ENCODE data around the gene FCHSD1. TPM values are rescaled to one million over a fixed set of nuclear protein-coding genes. Genes with fewer than 3 reads are reported as not detected.

Gene FCHSD1
- polyA plus RNA-seq, 1 of the 3 experiments (the other 2 are of a cell fraction): 49.2 TPM

- no peak overlapping the region for H3K4me3 ChIP-seq (ENCODE audit: low read depth in 2 of 2, low read length in 1 of 2)
- CTCF ChIA-PET: interaction anchor here (1.0 to 16.8 kb wide), 10 partner anchors 8 to 275 kb away, joined by 3 to 451 read pairs (median 32); partner anchors contain the start of genes ARAP3, PCDH1, PCDH12 and RNF14
- POLR2A ChIA-PET: interaction anchor here (1.2 kb wide), 1 partner anchor 184 kb away, joined by 3 read pairs; the partner anchor contains the start of gene PCDH1
- TF ChIP-seq RCOR1 (IDR thresholded peaks at IDR 0.05; ENCODE audit: low read length) (no peak), YY1 (IDR thresholded peaks at IDR 0.05; ENCODE audit: low read depth) (no peak), CTCF (IDR thresholded peaks at IDR 0.05) (no peak), TCF12 (IDR thresholded peaks at IDR 0.05) (no peak), SIN3A (IDR thresholded peaks at IDR 0.05; ENCODE audit: borderline replicate concordance, low read depth, low read length) (no peak), RXRA (IDR thresholded peaks at IDR 0.05; ENCODE audit: borderline replicate concordance, low read depth) (no peak), GABPA (IDR thresholded peaks at IDR 0.05; ENCODE audit: low read depth) (no peak), EZH2phosphoT487 (IDR thresholded peaks at IDR 0.05; ENCODE audit: borderline replicate concordance, low read depth) (no peak), NFIC (IDR thresholded peaks at IDR 0.05; ENCODE audit: borderline replicate concordance) (no peak), SMC3 (IDR thresholded peaks at IDR 0.05; ENCODE audit: low read depth, low read length) (no peak), POLR2AphosphoS5 (IDR thresholded peaks at IDR 0.05; ENCODE audit: low read depth, low read length) (no peak), EP300 (IDR thresholded peaks at IDR 0.05; ENCODE audit: borderline replicate concordance in 1 of 2, low read depth in 1 of 2, low read length in 1 of 2) (no peak), ZBTB33 (IDR thresholded peaks at IDR 0.05; ENCODE audit: borderline replicate concordance, low read depth) (no peak), MXI1 (IDR thresholded peaks at IDR 0.05; ENCODE audit: low read depth, low read length) (no peak), NRF1 (IDR thresholded peaks at IDR 0.05; ENCODE audit: low read depth, low read length) (no peak), TEAD4 (IDR thresholded peaks at IDR 0.05; ENCODE audit: borderline replicate concordance, insufficient read depth) (no peak), FOSL2 (IDR thresholded peaks at IDR 0.05; ENCODE audit: borderline replicate concordance, low read depth) (no peak)
- TF ChIP-seq, protein P1, sequence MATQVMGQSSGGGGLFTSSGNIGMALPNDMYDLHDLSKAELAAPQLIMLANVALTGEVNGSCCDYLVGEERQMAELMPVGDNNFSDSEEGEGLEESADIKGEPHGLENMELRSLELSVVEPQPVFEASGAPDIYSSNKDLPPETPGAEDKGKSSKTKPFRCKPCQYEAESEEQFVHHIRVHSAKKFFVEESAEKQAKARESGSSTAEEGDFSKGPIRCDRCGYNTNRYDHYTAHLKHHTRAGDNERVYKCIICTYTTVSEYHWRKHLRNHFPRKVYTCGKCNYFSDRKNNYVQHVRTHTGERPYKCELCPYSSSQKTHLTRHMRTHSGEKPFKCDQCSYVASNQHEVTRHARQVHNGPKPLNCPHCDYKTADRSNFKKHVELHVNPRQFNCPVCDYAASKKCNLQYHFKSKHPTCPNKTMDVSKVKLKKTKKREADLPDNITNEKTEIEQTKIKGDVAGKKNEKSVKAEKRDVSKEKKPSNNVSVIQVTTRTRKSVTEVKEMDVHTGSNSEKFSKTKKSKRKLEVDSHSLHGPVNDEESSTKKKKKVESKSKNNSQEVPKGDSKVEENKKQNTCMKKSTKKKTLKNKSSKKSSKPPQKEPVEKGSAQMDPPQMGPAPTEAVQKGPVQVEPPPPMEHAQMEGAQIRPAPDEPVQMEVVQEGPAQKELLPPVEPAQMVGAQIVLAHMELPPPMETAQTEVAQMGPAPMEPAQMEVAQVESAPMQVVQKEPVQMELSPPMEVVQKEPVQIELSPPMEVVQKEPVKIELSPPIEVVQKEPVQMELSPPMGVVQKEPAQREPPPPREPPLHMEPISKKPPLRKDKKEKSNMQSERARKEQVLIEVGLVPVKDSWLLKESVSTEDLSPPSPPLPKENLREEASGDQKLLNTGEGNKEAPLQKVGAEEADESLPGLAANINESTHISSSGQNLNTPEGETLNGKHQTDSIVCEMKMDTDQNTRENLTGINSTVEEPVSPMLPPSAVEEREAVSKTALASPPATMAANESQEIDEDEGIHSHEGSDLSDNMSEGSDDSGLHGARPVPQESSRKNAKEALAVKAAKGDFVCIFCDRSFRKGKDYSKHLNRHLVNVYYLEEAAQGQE (IDR thresholded peaks at IDR 0.05; ENCODE audit: low read depth, low read length): no peak
- TF ChIP-seq, protein P2, sequence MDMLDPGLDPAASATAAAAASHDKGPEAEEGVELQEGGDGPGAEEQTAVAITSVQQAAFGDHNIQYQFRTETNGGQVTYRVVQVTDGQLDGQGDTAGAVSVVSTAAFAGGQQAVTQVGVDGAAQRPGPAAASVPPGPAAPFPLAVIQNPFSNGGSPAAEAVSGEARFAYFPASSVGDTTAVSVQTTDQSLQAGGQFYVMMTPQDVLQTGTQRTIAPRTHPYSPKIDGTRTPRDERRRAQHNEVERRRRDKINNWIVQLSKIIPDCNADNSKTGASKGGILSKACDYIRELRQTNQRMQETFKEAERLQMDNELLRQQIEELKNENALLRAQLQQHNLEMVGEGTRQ (IDR thresholded peaks at IDR 0.05; ENCODE audit: borderline replicate concordance, low read depth, low read length): no peak
- WGBS (ENCODE audit: low lambda C conversion rate): 65% methylated on average over 4 of the region's 5 CpGs
- H3F3A ChIP-seq (replicated peaks; ENCODE audit: insufficient read depth): no peaks in the 10 kb centered on the region
- H3K4me1 ChIP-seq (ENCODE audit: control insufficient read depth in 1 of 2, insufficient read depth in 2 of 2, low read depth in 1 of 2, low read length in 1 of 2): peaks cover 0 to 23% of the 10 kb centered on the region in 2 experiments; a peak in 2 of 4 replicates
- H3K27me3 ChIP-seq (ENCODE audit: insufficient read depth): peaks cover 42% of the 10 kb centered on the region
- no peak overlapping the region for H3K27ac ChIP-seq (ENCODE audit: low read depth in 2 of 2, low read length in 1 of 2)
- no peak for DNase-seq
- H2AFZ ChIP-seq (ENCODE audit: low read depth): no peak overlapping the region
- H3K79me2 ChIP-seq (ENCODE audit: insufficient read depth): no peaks in the 10 kb centered on the region
- H3K4me2 ChIP-seq: no peak overlapping the region
- H3K36me3 ChIP-seq (replicated peaks in 1 of 2; ENCODE audit: control insufficient read depth in 1 of 2, insufficient read depth in 2 of 2, low read length in 1 of 2): no peaks in the 10 kb centered on the region
- H4K20me1 ChIP-seq (ENCODE audit: insufficient read depth): no peaks in the 10 kb centered on the region
- H3K9me2 ChIP-seq: no peaks in the 10 kb centered on the region
- no peaks in the 10 kb centered on the region for H3K9me3 ChIP-seq
- no peak overlapping the region for H3K9ac ChIP-seq
Measured at GRCh38 chr5:141694479-141694878, 43.3 kb upstream of the FCHSD1 start.
